ENCODE results near the gene JMJD1C.

- TF ChIP-seq CTCF (IDR thresholded peaks at IDR 0.05 in 2 of 3, conservative IDR thresholded peaks at IDR 0.05 in 1 of 3; ENCODE audit: borderline replicate concordance in 1 of 3, insufficient read depth in 1 of 3, low read depth in 2 of 3, low read length in 2 of 3) (no peak), CEBPB (IDR thresholded peaks at IDR 0.05; ENCODE audit: low read depth) (no peak), REST (IDR thresholded peaks at IDR 0.05; ENCODE audit: low read depth) (no peak), MAX (IDR thresholded peaks at IDR 0.05) (no peak), YY1 (IDR thresholded peaks at IDR 0.05; ENCODE audit: extremely low read depth, insufficient replicate concordance, low read depth, low read length) (no peak), EZH2 (IDR thresholded peaks at IDR 0.05) (no peak), POLR2A (IDR thresholded peaks at IDR 0.05; ENCODE audit: borderline replicate concordance, extremely low read depth, insufficient read depth, insufficient read length) (no peak), JUND (IDR thresholded peaks at IDR 0.05) (no peak), ZNF274 (IDR thresholded peaks at IDR 0.05; ENCODE audit: low read depth, low read length) (no peak), SP1 (IDR thresholded peaks at IDR 0.05; ENCODE audit: low read depth) (no peak), SIN3A (IDR thresholded peaks at IDR 0.05; ENCODE audit: low read depth) (no peak), EZH2phosphoT487 (IDR thresholded peaks at IDR 0.05; ENCODE audit: borderline replicate concordance) (no peak), ATF3 (IDR thresholded peaks at IDR 0.05) (no peak), FOSL1 (IDR thresholded peaks at IDR 0.05; ENCODE audit: low read depth) (no peak)
These were observed 256.1 kb downstream of the JMJD1C start for GRCh38 chr10:63209705-63210104.

All from HCT116 (cell line).